Liver (tissue), 9 donors: Measurements from ENCODE around the gene BLID. TPM values are rescaled to one million over a fixed set of nuclear protein-coding genes. Genes with fewer than 3 reads are reported as not detected.

Experiments
- DNase-seq: peaks from one replicate; pipeline ENCODE4 v3.0.0-alpha.2; 2017; ENCODE audit warnings: low spot score
- H3K27ac ChIP-seq, 2 donors: one replicate each; pipeline ENCODE4 v1.7.0; 2013; ENCODE audit warnings: inconsistent platforms in 2 of 2, low read length in 2 of 2, control low read depth in 1 of 2, low read depth in 1 of 2, mild to moderate bottlenecking in 1 of 2
- H3K27me3 ChIP-seq, 4 donors: one replicate each; pipeline versions ENCODE4 v1.6.1 to v1.7.0; 2013; ENCODE audit warnings: low read length in 3 of 4, inconsistent platforms in 1 of 4, mild to moderate bottlenecking in 1 of 4, moderate library complexity in 1 of 4; ENCODE audit not compliant: control insufficient read depth in 4 of 4, insufficient read depth in 4 of 4
- H3K36me3 ChIP-seq, 4 donors: one replicate each; pipeline versions ENCODE4 v1.6.1 to v1.7.0; 2013; ENCODE audit warnings: low read length in 3 of 4, mild to moderate bottlenecking in 3 of 4, low read depth in 1 of 4, moderate library complexity in 1 of 4; ENCODE audit not compliant: control insufficient read depth in 4 of 4, insufficient read depth in 3 of 4
- H3K4me1 ChIP-seq, 4 donors: one replicate each; pipeline versions ENCODE4 v1.6.1 to v1.7.0; 2013; ENCODE audit warnings: low read length in 3 of 4, mild to moderate bottlenecking in 3 of 4, moderate library complexity in 1 of 4; ENCODE audit not compliant: control insufficient read depth in 4 of 4, insufficient read depth in 4 of 4
- H3K4me3 ChIP-seq, 3 donors: one replicate each; pipeline versions ENCODE4 v1.6.1 to v1.7.0; 2013; ENCODE audit warnings: low read length in 3 of 3, control low read depth in 1 of 3, low read depth in 1 of 3, mild to moderate bottlenecking in 1 of 3
- H3K9ac ChIP-seq, 2 donors: one replicate each; pipeline ENCODE4 v1.7.0; 2013; ENCODE audit warnings: low read length in 2 of 2, mild to moderate bottlenecking in 2 of 2, moderate library complexity in 2 of 2, control low read depth in 1 of 2, low read depth in 1 of 2
- H3K9me3 ChIP-seq, 4 donors: one replicate each; pipeline versions ENCODE4 v1.6.1 to v1.7.0; 2013; ENCODE audit warnings: low read length in 3 of 4; ENCODE audit not compliant: control insufficient read depth in 4 of 4
- CTCF ChIP-seq: fragments of 150-350 bp; IDR thresholded peaks from 2 replicates; pipeline ENCODE4 v1.5.1; 2017; ENCODE audit warnings: improper control_type of control experiment, low read depth, low read length; ENCODE audit not compliant: missing input control
- EGR1 ChIP-seq, 2 donors: IDR thresholded peaks; 2 replicates each; pipeline ENCODE4 v1.6.1; 2016 to 2018; ENCODE audit warnings: antibody characterized with exemption in 2 of 2, low read depth in 2 of 2
- FOXA2 ChIP-seq: IDR thresholded peaks from 2 replicates; pipeline ENCODE4 v1.6.1; 2016; ENCODE audit warnings: antibody characterized with exemption
- GABPA ChIP-seq, 2 donors: IDR thresholded peaks in 1 of 2; conservative IDR thresholded peaks in 1 of 2; 2 replicates each; pipeline ENCODE4 v1.6.1; 2016; ENCODE audit warnings: antibody characterized with exemption in 2 of 2, mild to moderate bottlenecking in 1 of 2, moderate library complexity in 1 of 2
- HNF4A ChIP-seq, 2 donors: conservative IDR thresholded peaks; 2 replicates each; pipeline ENCODE4 v1.6.1; 2016; ENCODE audit warnings: antibody characterized with exemption in 2 of 2, mild to moderate bottlenecking in 2 of 2
- HNF4G ChIP-seq: IDR thresholded peaks from 2 replicates; pipeline ENCODE4 v1.6.1; 2016; ENCODE audit warnings: antibody characterized with exemption
- JUND ChIP-seq, 2 donors: IDR thresholded peaks; 2 replicates each; pipeline ENCODE4 v1.6.1; 2016; ENCODE audit warnings: antibody characterized with exemption in 2 of 2
- MAX ChIP-seq: IDR thresholded peaks from 2 replicates; pipeline ENCODE4 v1.6.1; 2016; ENCODE audit warnings: antibody characterized with exemption
- NR2F2 ChIP-seq: IDR thresholded peaks from 2 replicates; pipeline ENCODE4 v1.6.1; 2016; ENCODE audit warnings: antibody characterized with exemption
- RAD21 ChIP-seq, 2 donors: IDR thresholded peaks; 2 replicates each; pipeline ENCODE4 v1.6.1; 2016; ENCODE audit warnings: antibody characterized with exemption in 2 of 2, mild to moderate bottlenecking in 2 of 2
- REST ChIP-seq: IDR thresholded peaks from 2 replicates; pipeline ENCODE4 v1.6.1; 2016; ENCODE audit warnings: antibody characterized with exemption, mild to moderate bottlenecking
- RXRA ChIP-seq, 2 donors: IDR thresholded peaks; 2 replicates each; pipeline ENCODE4 v1.6.1; 2017 to 2018; ENCODE audit warnings: antibody characterized with exemption in 2 of 2, mild to moderate bottlenecking in 1 of 2
- TAF1 ChIP-seq: conservative IDR thresholded peaks from 2 replicates; pipeline ENCODE4 v1.6.1; 2016; ENCODE audit warnings: antibody characterized with exemption, mild to moderate bottlenecking
- YY1 ChIP-seq: IDR thresholded peaks from 2 replicates; pipeline ENCODE4 v1.6.1; 2016; ENCODE audit warnings: antibody characterized with exemption, mild to moderate bottlenecking
- ZBTB33 ChIP-seq: IDR thresholded peaks from 2 replicates; pipeline ENCODE4 v1.6.1; 2016; ENCODE audit warnings: antibody characterized with exemption
- WGBS: extraction: QIAGEN DNeasy Blood & Tissue Kit; methylation state at CpG from one replicate; pipeline ENCODE4 v1.1.7; 2013; 5-methylcytosine and 5-hydroxymethylcytosine counted together
- polyA plus RNA-seq, 2 donors: library from polyadenylated mRNA; stranded (reverse) in 1 of 2; unstranded in 1 of 2; fragments of 200-250 nt in 1 of 2; fragments of >200 nt in 1 of 2; fragmentation: Nextera tagmentation in 1 of 2; extraction: Ambion mirVana in 1 of 2; gene quantifications; one replicate each; pipeline versions ENCODE4 v1.2.1 to v1.2.3, GENCODE V29; 2013 to 2015
- total RNA-seq, 2 donors: library from RNA; depleted of rRNA; stranded (reverse); fragments of >200 nt; gene quantifications; one replicate each; pipeline ENCODE4 v1.2.3, GENCODE V29; 2014
- donor health status: healthy.
- donor health status: healthy.
- donor health status: healthy.
- donor health status: healthy.
- donor health status: healthy.

BLID gene
- total and polyA plus RNA-seq, 4 donors, result 0.18 to 0.84 (median 0.33) TPM; not detected in 1

- Histone ChIP-seq H3K9ac (no peak overlapping the region), H3K27me3 (no peaks in the 10 kb centered on the region), H3K27ac (no peak overlapping the region), H3K36me3 (no peaks in the 10 kb centered on the region), H3K4me1 (no peaks in the 10 kb centered on the region), H3K9me3 (no peaks in the 10 kb centered on the region), H3K4me3 (no peak overlapping the region)
- DNase-seq, result no peak
- TF ChIP-seq GABPA (IDR thresholded peaks at IDR 0.05 in 1 of 2, conservative IDR thresholded peaks at IDR 0.05 in 1 of 2), result no peak
- TF ChIP-seq EGR1 (IDR thresholded peaks at IDR 0.05; ENCODE audit: low read depth in 2 of 2), result no peak
- no peak for TF ChIP-seq FOXA2
- no peak for TF ChIP-seq MAX
- no peak for TF ChIP-seq JUND (IDR thresholded peaks at IDR 0.05)
- TF ChIP-seq ZBTB33, result no peak
- TF ChIP-seq CTCF, result no peak
- no peak for TF ChIP-seq REST
- no peak for TF ChIP-seq NR2F2
Observed at GRCh38 chr11:122116591-122116990, 576 bp upstream of the BLID start.

GRCh38 chr11:122114976-122115375, 1.0 kb downstream of the BLID start:
- H3K4me1 ChIP-seq, result no peaks in the 10 kb centered on the region
- no peaks in the 10 kb centered on the region for H3K27me3 ChIP-seq
- no peaks in the 10 kb centered on the region for H3K36me3 ChIP-seq
- WGBS, result 92% methylated on average over 2 of the region's 2 CpGs
- no peak overlapping the region for H3K9ac ChIP-seq
- H3K9me3 ChIP-seq, result no peaks in the 10 kb centered on the region
- no peak overlapping the region for H3K27ac ChIP-seq
- no peak overlapping the region for H3K4me3 ChIP-seq
- no peak for DNase-seq
- TF ChIP-seq TAF1 (no peak), MAX (no peak), FOXA2 (no peak), CTCF (no peak), EGR1 (IDR thresholded peaks at IDR 0.05; ENCODE audit: low read depth in 2 of 2) (no peak), RXRA (IDR thresholded peaks at IDR 0.05) (no peak), YY1 (no peak), REST (no peak), HNF4G (no peak), GABPA (IDR thresholded peaks at IDR 0.05 in 1 of 2, conservative IDR thresholded peaks at IDR 0.05 in 1 of 2) (no peak), RAD21 (IDR thresholded peaks at IDR 0.05) (no peak), NR2F2 (no peak), HNF4A (conservative IDR thresholded peaks at IDR 0.05) (no peak)
